Muscle of back (tissue), 11 donors: ENCODE measurements around the gene GMDS. TPM values are rescaled to one million over a fixed set of nuclear protein-coding genes. Genes with fewer than 3 reads are reported as not detected.
A peak's percentile ranks its signal among the peaks of the same experiment; 100 is the strongest.
"Not testable (repeated sequence)": the region's sequence is repeated elsewhere in the genome, so short reads cannot be mapped to it uniquely, and the experiment has no call there.

Source experiments
- DNase-seq, 3 donors: peaks; one replicate each; pipeline versions ENCODE4 v3.0.0 to v3.0.0-alpha.2; 2013
- polyA plus RNA-seq, 10 donors: library from polyadenylated mRNA; unstranded; fragments of 120-200 nt; gene quantifications; one replicate each; pipeline ENCODE4 v1.2.1, GENCODE V29; 2013; ENCODE audit not compliant: insufficient read length in 10 of 10

GMDS gene
- polyA plus RNA-seq, 10 donors, result 9.6 to 17.5 (median 11.0) TPM

GRCh38 chr6:1865585-1865984 lies 379.8 kb downstream of the GMDS start:
- DNase-seq, result no peak

- no peak for DNase-seq
Measured at GRCh38 chr6:1864496-1864895, 380.9 kb downstream of the GMDS start.

DNA sequence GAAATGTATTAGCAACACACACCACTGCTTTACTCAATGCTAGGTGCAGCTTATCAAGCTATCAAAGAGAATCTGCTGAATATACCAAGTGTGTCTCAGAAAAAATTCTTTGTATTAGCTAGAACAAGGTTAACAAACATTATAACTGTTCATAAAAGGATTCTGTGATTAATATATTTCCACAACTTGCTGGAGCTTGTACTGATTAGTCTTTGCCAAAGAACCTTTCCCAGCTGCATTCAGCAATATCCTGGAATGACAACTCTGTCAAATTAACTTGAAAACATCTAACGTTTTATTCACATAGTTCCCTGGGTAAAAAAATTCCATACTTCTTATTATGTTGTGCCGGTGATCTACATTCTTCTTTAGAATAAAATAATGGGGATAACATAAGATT lies 383.0 kb downstream of the GMDS start:
- DNase-seq, result no peak

- DNase-seq, result no peak
Measured at GRCh38 chr6:1860756-1861348, 384.6 kb downstream of the GMDS start.

- peak in 1 of 3 donors; percentile 57 for DNase-seq
Measured at GRCh38 chr6:1858859-1859258, 386.5 kb downstream of the GMDS start.

DNA sequence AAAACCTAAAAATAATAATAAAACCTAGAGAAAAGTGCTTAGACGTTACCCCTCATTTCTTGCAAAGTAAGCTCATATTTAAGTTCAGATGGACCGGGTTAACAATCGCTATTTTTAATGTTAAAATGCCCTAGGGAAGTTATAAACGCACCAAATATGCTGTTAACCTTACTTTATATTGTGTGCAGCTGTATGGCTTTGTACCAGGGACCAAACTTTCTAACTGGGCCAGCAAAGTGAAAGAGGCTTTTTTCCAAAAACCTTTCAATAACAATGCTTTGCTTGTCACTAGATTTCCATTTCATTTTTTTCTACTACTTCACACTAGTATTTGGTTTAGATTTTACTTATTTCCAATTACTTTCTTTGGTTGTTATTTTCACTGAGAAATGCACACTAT lies 387.2 kb downstream of the GMDS start:
- peak; percentile 71 to 91 (median 77) for DNase-seq

- no peak for DNase-seq
Measured at GRCh38 chr6:1856381-1856780, 389.0 kb downstream of the GMDS start.

- DNase-seq, result no peak
Measured at GRCh38 chr6:1855890-1856289, 389.5 kb downstream of the GMDS start.

DNA sequence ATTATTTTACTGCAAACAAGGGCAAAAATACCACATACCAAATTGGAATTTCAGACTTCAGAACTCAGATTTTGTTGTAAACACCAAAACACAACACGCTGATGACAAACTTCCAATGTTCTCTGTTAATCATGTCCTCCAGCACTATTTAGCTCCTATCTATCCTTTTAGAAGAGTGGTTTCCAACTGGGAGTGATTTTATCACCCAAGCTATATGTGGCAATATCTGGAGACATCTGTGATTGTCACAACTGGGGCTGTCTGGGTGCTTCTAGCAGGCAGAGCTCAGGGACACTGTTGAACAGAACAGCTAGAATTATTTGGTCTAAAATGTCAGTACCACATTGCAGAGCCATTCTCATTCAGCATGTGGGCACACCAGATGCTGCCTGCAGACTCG lies 391.1 kb downstream of the GMDS start:
- no peak for DNase-seq

DNA sequence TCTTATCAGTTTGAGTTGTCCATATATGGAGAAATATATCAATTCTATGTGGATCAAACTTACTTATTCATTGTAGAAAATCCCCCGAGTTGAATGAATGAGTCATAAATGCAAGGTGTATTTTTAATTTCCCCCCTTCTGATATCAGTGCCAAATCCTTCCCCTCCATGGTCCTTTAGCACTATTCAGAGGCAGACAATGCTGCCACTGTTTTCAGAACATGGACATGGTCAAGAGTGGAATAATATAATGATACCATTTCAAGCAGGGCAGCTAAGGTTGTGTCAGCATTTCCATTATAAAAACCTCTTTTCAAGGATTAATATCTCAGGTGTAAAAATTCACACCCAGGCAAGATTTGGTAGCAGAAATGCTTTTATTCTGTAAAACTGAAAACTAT lies 391.6 kb downstream of the GMDS start:
- DNase-seq, result no peak

- DNase-seq, result no peak
Measured at GRCh38 chr6:1851681-1852456, 393.5 kb downstream of the GMDS start.

- no peak for DNase-seq
Measured at GRCh38 chr6:1850840-1851157, 394.6 kb downstream of the GMDS start.

DNA sequence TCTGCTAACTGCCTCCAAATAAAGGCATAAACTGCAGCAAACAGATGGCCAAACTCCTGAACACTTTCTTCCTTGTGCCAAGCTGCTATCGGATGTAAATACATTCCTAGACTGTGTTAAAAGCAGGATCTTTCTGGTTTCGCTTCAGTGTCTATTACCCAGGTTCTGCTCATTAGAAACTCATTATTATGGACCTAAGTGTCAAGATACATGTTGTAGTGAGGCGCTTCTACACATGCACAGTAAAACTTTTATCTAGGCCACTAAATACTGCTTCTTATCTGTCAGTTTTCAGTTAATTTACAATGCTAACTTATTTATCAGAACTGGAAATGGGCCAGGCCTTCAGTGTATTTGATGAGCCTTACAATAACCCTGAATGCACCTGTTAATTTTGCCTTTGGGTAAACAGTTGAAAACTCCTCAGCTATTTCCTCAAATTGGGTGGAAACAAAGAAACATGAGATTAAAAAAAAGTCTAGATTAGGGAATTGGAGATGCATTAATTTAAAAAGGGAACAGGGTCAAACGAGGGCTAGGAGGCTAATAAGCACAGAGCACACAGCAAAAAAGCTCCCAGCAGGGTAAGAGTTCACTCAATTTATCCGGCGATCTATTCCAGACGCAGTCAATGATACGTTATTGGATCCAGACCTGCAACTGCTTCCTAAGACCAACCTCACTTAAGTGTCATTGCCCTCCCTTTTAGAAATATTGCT lies 395.1 kb downstream of the GMDS start:
- no peak for DNase-seq

- DNase-seq, result no peak
Measured at GRCh38 chr6:1849691-1850090, 395.7 kb downstream of the GMDS start.

DNA sequence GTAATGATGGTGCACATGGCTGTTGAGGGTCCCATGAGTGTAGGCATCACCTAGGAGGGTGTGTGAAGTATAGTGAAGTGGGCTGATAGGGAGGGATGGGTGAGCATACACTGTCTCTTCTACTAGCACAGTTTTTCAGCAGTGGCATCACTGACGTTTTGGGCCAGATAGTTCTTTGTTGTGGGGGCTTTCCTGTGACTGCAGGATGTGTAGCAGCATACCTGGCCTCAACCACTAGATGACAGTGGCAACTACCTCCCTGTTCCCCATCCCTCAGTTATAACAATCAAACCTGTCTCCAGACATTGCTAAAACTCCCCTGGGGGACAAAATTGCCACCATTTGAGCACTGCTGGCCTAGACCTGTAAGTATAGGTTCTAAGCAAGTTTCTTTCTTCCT lies 396.7 kb downstream of the GMDS start:
- DNase-seq, result no peak

- DNase-seq, result no peak
Measured at GRCh38 chr6:1846611-1847010, 398.8 kb downstream of the GMDS start.

DNA sequence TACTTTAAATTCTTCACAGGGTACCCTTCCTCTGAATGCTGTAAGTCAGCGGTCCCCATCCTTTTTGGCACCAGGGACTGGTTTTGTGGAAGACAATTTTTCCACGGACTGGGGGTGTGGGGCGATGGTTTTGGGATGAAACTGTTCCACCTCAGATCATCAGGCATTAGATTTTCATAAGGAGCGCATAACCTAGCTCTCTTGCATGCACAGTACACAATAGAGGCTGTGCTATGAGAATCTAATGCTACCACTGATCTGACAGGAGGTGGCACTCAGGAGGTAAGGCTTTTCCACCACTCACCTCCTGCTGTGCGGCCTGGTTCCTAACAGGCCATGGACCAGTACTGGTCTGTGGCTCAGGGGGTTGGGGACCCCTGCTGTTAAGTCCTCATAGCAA lies 399.9 kb downstream of the GMDS start:
- DNase-seq, result not testable (repeated sequence)

DNA sequence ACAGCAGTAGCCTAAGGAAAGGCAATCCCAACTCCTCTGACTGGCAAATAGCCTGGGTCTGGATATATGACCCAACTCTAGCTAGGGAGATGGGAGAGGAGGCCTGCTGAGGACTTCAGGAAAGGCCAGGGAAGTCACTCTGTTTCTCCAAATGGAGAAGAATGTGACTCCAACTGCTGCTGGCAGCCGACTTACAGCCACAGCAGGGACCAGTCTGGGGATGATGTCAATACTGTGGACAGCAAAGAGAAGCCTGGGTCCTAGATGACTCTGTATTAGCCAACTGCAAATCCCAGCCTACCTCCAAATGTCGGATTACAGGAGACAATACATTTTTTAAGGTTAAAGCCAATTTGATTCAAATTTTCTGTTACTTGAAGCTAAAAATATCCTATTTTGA lies 403.1 kb downstream of the GMDS start:
- no peak for DNase-seq

GRCh38 chr6:1841136-1841535 lies 404.3 kb downstream of the GMDS start:
- DNase-seq, result peak in 1 of 3 donors; percentile 40

DNA sequence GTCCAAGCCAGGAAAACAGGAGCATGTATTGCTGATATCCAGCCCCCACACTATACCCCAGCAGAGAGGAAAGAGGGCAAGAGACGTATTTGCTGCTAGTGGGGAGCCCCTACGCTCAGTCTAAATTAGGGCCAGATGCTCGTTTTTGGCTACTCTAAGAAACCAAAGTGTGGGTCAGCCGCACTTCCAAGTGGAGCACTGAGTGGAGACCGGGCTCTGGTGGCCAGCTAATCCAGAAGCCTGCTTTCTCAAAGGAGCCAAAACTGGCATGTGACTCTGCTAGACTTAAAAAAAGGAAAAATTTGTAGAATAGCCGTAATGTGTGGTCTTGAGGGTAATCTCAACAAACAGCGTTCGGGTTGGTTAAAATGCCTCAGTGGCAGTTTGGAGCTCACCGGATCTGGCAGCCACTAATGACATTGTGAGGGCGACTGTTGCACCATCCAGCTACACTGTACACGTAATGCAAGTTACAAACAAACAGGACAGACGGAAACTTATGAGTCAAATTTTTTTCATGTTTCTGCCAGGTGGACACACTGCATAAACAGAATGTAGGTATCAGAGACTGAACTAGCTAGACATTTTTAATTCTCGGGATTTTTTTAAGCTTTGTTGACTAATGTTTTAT lies 404.8 kb downstream of the GMDS start:
- DNase-seq, result no peak

DNA sequence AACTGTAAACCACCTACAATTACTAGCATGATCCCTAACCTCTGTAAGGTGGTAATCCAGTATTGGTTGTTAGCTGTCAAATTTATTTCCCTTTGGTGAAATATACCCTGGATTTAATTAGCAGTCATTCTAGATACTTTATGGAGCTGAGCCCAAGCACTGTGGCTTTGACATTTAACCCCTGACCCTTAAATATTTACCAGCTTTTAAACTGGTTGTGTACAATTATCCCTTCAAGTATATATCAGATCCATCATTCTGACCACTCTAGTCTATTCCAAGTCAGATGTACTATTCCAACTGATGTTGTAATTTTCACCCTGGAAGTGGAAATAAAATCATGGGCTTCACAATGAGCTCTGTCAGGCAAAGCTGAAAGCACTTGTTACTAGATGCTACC lies 406.0 kb downstream of the GMDS start:
- DNase-seq, result no peak

- DNase-seq, result no peak
Measured at GRCh38 chr6:1838604-1839213, 406.7 kb downstream of the GMDS start.
